ENCODE data around the gene CFP. TPM values are rescaled to one million over a fixed set of nuclear protein-coding genes. Genes with fewer than 3 reads are reported as not detected.

Gene CFP
- total and polyA plus RNA-seq, 2 of the 13 experiments (the other 11 are each of a cell fraction or from before 2014, with no cell fraction given): 0.01 TPM; not detected in 1

- TF ChIP-seq CREB1 (IDR thresholded peaks at IDR 0.05) (peak; percentile 91), CREB1 (CRISPR knock-in tag; IDR thresholded peaks at IDR 0.05) (peak; percentile 98), ZNF280D (CRISPR knock-in tag; IDR thresholded peaks at IDR 0.05) (0 out of 2 replicates have a peak, but pooled peaks have one; percentile 36), ZNF326 (CRISPR knock-in tag; IDR thresholded peaks at IDR 0.05; ENCODE audit: borderline replicate concordance) (no peak), SYNCRIP (IDR thresholded peaks at IDR 0.05; ENCODE audit: insufficient read depth, low read depth, low read length) (no peak), SIN3A (IDR thresholded peaks at IDR 0.05; ENCODE audit: borderline replicate concordance, low read depth, low read length) (peak; percentile 30; the same call in 1 of the 2 replicates), NCOA2 (CRISPR knock-in tag; IDR thresholded peaks at IDR 0.05) (no peak), FUBP1 (CRISPR knock-in tag; IDR thresholded peaks at IDR 0.05; ENCODE audit: borderline replicate concordance) (no peak), PHF21A (CRISPR knock-in tag; IDR thresholded peaks at IDR 0.05) (peak; percentile 89), ZNF260 (CRISPR knock-in tag; IDR thresholded peaks at IDR 0.05; ENCODE audit: borderline replicate concordance, low read depth) (no peak), FOSL1 (CRISPR knock-in tag; IDR thresholded peaks at IDR 0.05; ENCODE audit: borderline replicate concordance) (no peak), PRDM4 (CRISPR knock-in tag; IDR thresholded peaks at IDR 0.05; ENCODE audit: borderline replicate concordance) (no peak)
These were observed 29.1 kb upstream of the CFP start, which contains the start of gene UXT (continued) for GRCh38 chrX:47658684-47659420.

All from HepG2 (cell line).